A673 (cell line): Measurements from ENCODE around the gene DUSP14. TPM values are rescaled to one million over a fixed set of nuclear protein-coding genes. Genes with fewer than 3 reads are reported as not detected.

ENCODE experiments used
- BruUV-seq: library from RNA; stranded (reverse); fragments of 400-500 nt; replicated peaks from 2 replicates; lab custom pipeline; 2021; lab: Mats Ljungman, UMichigan
- CTCF ChIA-PET: fragments of 300-600 bp; sonication (Branson Sonifier 250); formaldehyde crosslinking; loops from one replicate; lab custom pipeline; 2022; ENCODE audit warnings: antibody characterized with exemption; lab: Charles Lee
- POLR2A ChIA-PET: fragments of 300-600 bp; sonication (Branson Sonifier 250); formaldehyde crosslinking; loops from one replicate; lab custom pipeline; 2022; ENCODE audit warnings: antibody characterized with exemption; ENCODE audit not compliant: low non-redundant PET; lab: Charles Lee
- DNase-seq: peaks from one replicate; pipeline ENCODE4 v3.0.0-alpha.2; 2015; ENCODE audit warnings: low spot score
- H3K27ac ChIP-seq: fragments of 200-600 bp; sonication (generic); 2 replicates; pipeline ENCODE4 v1.5.1; 2016; ENCODE audit warnings: mixed run types, low read depth, mild to moderate bottlenecking, mixed read lengths, antibody characterized with exemption, low read length; ENCODE audit not compliant: poor library complexity, severe bottlenecking
- H3K27me3 ChIP-seq: fragments of 200-600 bp; sonication (generic); replicated peaks from 2 replicates; pipeline ENCODE4 v1.6.1; 2017; ENCODE audit warnings: mixed run types, low read depth, mild to moderate bottlenecking, mixed read lengths, antibody characterized with exemption, low read length; ENCODE audit not compliant: insufficient read depth, poor library complexity
- H3K36me3 ChIP-seq: fragments of 200-600 bp; sonication (generic); 2 replicates; pipeline ENCODE4 v1.6.1; 2016; ENCODE audit warnings: mixed run types, mild to moderate bottlenecking, mixed read lengths, antibody characterized with exemption, low read length; ENCODE audit not compliant: insufficient read depth, poor library complexity, severe bottlenecking
- H3K4me1 ChIP-seq: fragments of 200-600 bp; sonication (generic); 2 replicates; pipeline ENCODE4 v1.6.1; 2017; ENCODE audit warnings: mixed run types, mild to moderate bottlenecking, mixed read lengths, antibody characterized with exemption, low read length; ENCODE audit not compliant: insufficient read depth, poor library complexity, severe bottlenecking
- H3K4me3 ChIP-seq: fragments of 200-600 bp; sonication (generic); 2 replicates; pipeline ENCODE4 v1.5.1; 2016; ENCODE audit warnings: low read depth, mixed run types, mild to moderate bottlenecking, mixed read lengths, low read length; ENCODE audit not compliant: poor library complexity, severe bottlenecking
- H3K9me3 ChIP-seq: fragments of 200-600 bp; sonication (generic); 2 replicates; pipeline ENCODE4 v1.6.1; 2016; ENCODE audit warnings: mixed run types, low read depth, mild to moderate bottlenecking, mixed read lengths, antibody characterized with exemption, low read length; ENCODE audit not compliant: poor library complexity, severe bottlenecking
- EZH2 ChIP-seq: fragments of 200-600 bp; sonication (generic); IDR thresholded peaks from 2 replicates; pipeline ENCODE4 v1.6.1; 2017; ENCODE audit warnings: borderline replicate concordance, low read depth, mild to moderate bottlenecking, mixed read lengths, antibody characterized with exemption, low read length; ENCODE audit not compliant: poor library complexity, severe bottlenecking
- intact Hi-C: fragments of 100-400 bp; cut with micrococcal nuclease; formaldehyde crosslinking; loops from one replicate; pipeline ENCODE4 v1.10.0; 2022; ENCODE audit not compliant: unreplicated experiment
- total RNA-seq: library from RNA; stranded (reverse); gene quantifications from 2 replicates; pipeline ENCODE4 v1.2.3, GENCODE V29; 2021
- TF ChIP-seq, protein P1 (sequence below): fragments of 300-800, 200-600 bp; sonication (generic); conservative IDR thresholded peaks from 2 replicates; pipeline ENCODE4 v1.5.1; 2017; ENCODE audit warnings: low read depth, mild to moderate bottlenecking, antibody characterized with exemption, low read length, moderate library complexity, mixed read lengths

Gene DUSP14
- total RNA-seq, 1 experiment from 2014 or later, result 13.8 TPM

- H3K9me3 ChIP-seq, result no peaks in the 10 kb centered on the region
- no peak overlapping the region for H3K4me3 ChIP-seq
- no peak for DNase-seq
- intact Hi-C loops, result no loop called here
- no peak overlapping the region for H3K27ac ChIP-seq
- BruUV-seq, result no TSS peak
- peaks cover 17% of the 10 kb centered on the region for H3K36me3 ChIP-seq
- ChIA-PET CTCF (no interaction called here), POLR2A (no interaction called here)
- TF ChIP-seq, protein P1, sequence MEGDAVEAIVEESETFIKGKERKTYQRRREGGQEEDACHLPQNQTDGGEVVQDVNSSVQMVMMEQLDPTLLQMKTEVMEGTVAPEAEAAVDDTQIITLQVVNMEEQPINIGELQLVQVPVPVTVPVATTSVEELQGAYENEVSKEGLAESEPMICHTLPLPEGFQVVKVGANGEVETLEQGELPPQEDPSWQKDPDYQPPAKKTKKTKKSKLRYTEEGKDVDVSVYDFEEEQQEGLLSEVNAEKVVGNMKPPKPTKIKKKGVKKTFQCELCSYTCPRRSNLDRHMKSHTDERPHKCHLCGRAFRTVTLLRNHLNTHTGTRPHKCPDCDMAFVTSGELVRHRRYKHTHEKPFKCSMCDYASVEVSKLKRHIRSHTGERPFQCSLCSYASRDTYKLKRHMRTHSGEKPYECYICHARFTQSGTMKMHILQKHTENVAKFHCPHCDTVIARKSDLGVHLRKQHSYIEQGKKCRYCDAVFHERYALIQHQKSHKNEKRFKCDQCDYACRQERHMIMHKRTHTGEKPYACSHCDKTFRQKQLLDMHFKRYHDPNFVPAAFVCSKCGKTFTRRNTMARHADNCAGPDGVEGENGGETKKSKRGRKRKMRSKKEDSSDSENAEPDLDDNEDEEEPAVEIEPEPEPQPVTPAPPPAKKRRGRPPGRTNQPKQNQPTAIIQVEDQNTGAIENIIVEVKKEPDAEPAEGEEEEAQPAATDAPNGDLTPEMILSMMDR, result no peak
- no peak for TF ChIP-seq EZH2
- peaks cover 12% of the 10 kb centered on the region for H3K4me1 ChIP-seq
- H3K27me3 ChIP-seq, result no peaks in the 10 kb centered on the region
Measured at GRCh38 chr17:37478187-37478586, 11.5 kb upstream of the DUSP14 start.

DNA sequence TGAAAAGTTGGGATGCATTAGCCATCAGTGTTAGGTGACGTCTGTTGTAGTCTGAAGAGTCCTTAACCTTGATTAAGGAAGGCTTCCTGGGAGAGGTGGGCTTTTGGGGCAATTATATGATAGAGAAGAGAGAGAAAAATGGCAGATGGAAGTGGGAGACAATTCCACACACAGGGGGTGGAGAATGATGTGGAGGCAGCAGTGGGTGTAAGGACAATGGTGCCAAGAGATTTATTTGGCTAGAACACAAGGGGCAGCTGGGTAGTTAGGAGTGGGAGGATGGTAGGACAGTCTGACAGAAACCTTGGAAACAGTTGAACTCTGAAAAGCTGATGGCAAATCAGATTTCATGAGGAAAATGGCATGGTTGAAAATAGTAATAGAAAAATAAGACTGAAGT lies 10.7 kb upstream of the DUSP14 start:
- no peaks in the 10 kb centered on the region for H3K27me3 ChIP-seq
- no peak for DNase-seq
- H3K4me3 ChIP-seq, result no peak overlapping the region
- H3K4me1 ChIP-seq, result peaks cover 19% of the 10 kb centered on the region
- ChIA-PET POLR2A (no interaction called here), CTCF (no interaction called here)
- no TSS peak for BruUV-seq
- no peak overlapping the region for H3K27ac ChIP-seq
- peaks cover 13% of the 10 kb centered on the region for H3K36me3 ChIP-seq
- no peak for TF ChIP-seq EZH2
- TF ChIP-seq, protein P1, result no peak
- no peaks in the 10 kb centered on the region for H3K9me3 ChIP-seq
- intact Hi-C loops, result no loop called here

DNA sequence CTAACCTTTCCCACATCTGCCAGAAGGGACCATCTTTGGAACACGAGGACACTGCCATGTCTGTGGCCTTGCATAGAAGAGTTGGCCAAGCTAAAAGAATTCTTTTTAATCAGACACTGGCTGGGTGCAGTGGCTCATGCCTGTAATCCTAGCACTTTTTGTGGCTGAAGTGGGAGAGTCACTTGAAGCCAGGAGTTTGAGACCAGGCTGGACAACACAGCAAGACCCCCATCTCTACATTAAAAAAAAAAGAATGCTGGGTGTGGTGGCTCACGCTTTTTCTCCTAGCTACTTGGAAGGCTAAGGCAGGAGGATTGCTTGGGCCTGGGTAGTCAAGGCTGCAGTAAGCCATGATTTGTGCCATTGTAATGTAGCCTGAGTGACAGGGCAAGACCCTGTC lies 9.3 kb upstream of the DUSP14 start:
- Histone ChIP-seq H3K4me3 (no peak overlapping the region), H3K4me1 (peaks cover 19% of the 10 kb centered on the region), H3K27ac (no peak overlapping the region), H3K9me3 (no peaks in the 10 kb centered on the region), H3K36me3 (peaks cover 7% of the 10 kb centered on the region), H3K27me3 (no peaks in the 10 kb centered on the region)
- no peak for DNase-seq
- POLR2A ChIA-PET, result no interaction called here
- TF ChIP-seq EZH2, result no peak
- TF ChIP-seq, protein P1, result no peak
- BruUV-seq, result no TSS peak
- CTCF ChIA-PET, result no interaction called here
- intact Hi-C loops, result no loop called here
